Fibroblast of skin of right biceps (primary cell): ENCODE data around the gene LYPLAL1.
"Not testable (repeated sequence)": the region's sequence is repeated elsewhere in the genome, so short reads cannot be mapped to it uniquely, and the experiment has no call there.

Source experiments
- DNase-seq: peaks from one replicate; pipeline ENCODE4 v3.0.0-alpha.2; 2013

LYPLAL1 gene

GRCh38 chr1:219223496-219223895, 49.8 kb downstream of the LYPLAL1 start:
- DNase-seq: no peak

GRCh38 chr1:219226196-219226595, 52.5 kb downstream of the LYPLAL1 start:
- no peak for DNase-seq

- DNase-seq: no peak
Measured at GRCh38 chr1:219227360-219228057, 53.8 kb downstream of the LYPLAL1 start.

- DNase-seq: no peak
Measured at GRCh38 chr1:219228058-219228419, 54.4 kb downstream of the LYPLAL1 start.

- no peak for DNase-seq
Measured at GRCh38 chr1:219232890-219233289, 59.2 kb downstream of the LYPLAL1 start.

GRCh38 chr1:219235903-219236481, 62.3 kb downstream of the LYPLAL1 start:
- DNase-seq: no peak

- no peak for DNase-seq
Measured at GRCh38 chr1:219236933-219237610, 63.4 kb downstream of the LYPLAL1 start.

GRCh38 chr1:219239518-219239917, 65.8 kb downstream of the LYPLAL1 start:
- no peak for DNase-seq

GRCh38 chr1:219244864-219245263, 71.2 kb downstream of the LYPLAL1 start:
- DNase-seq: no peak

- no peak for DNase-seq
Measured at GRCh38 chr1:219247441-219247840, 73.8 kb downstream of the LYPLAL1 start.

GRCh38 chr1:219250468-219250867, 76.8 kb downstream of the LYPLAL1 start:
- DNase-seq: not testable (repeated sequence)

GRCh38 chr1:219257751-219258150, 84.1 kb downstream of the LYPLAL1 start:
- no peak for DNase-seq

- no peak for DNase-seq
Measured at GRCh38 chr1:219261454-219261853, 87.8 kb downstream of the LYPLAL1 start.
